ENCODE results near the gene AURKAIP1. TPM values are rescaled to one million over a fixed set of nuclear protein-coding genes. Genes with fewer than 3 reads are reported as not detected.

The AURKAIP1 gene
- total and polyA plus RNA-seq, 2 of the 13 experiments (the other 11 are each of a cell fraction or from before 2014, with no cell fraction given), result 69.5 to 175 TPM

- TF ChIP-seq, protein P1, sequence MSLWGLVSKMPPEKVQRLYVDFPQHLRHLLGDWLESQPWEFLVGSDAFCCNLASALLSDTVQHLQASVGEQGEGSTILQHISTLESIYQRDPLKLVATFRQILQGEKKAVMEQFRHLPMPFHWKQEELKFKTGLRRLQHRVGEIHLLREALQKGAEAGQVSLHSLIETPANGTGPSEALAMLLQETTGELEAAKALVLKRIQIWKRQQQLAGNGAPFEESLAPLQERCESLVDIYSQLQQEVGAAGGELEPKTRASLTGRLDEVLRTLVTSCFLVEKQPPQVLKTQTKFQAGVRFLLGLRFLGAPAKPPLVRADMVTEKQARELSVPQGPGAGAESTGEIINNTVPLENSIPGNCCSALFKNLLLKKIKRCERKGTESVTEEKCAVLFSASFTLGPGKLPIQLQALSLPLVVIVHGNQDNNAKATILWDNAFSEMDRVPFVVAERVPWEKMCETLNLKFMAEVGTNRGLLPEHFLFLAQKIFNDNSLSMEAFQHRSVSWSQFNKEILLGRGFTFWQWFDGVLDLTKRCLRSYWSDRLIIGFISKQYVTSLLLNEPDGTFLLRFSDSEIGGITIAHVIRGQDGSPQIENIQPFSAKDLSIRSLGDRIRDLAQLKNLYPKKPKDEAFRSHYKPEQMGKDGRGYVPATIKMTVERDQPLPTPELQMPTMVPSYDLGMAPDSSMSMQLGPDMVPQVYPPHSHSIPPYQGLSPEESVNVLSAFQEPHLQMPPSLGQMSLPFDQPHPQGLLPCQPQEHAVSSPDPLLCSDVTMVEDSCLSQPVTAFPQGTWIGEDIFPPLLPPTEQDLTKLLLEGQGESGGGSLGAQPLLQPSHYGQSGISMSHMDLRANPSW (CRISPR knock-in tag; IDR thresholded peaks at IDR 0.05; ENCODE audit: borderline replicate concordance), result no peak
- TF ChIP-seq SALL2 (CRISPR knock-in tag; IDR thresholded peaks at IDR 0.05) (no peak), AKAP8 (CRISPR knock-in tag; IDR thresholded peaks at IDR 0.05) (no peak), ATAD3A (CRISPR knock-in tag; IDR thresholded peaks at IDR 0.05) (no peak), ZFP62 (CRISPR knock-in tag; IDR thresholded peaks at IDR 0.05) (no peak), ZNF232 (CRISPR knock-in tag; IDR thresholded peaks at IDR 0.05; ENCODE audit: borderline replicate concordance) (peak; percentile 95), RORA (CRISPR knock-in tag; IDR thresholded peaks at IDR 0.05) (no peak), ZNF547 (CRISPR knock-in tag; IDR thresholded peaks at IDR 0.05) (no peak), KLF6 (CRISPR knock-in tag; IDR thresholded peaks at IDR 0.05) (peak; percentile 73; the same call in 1 of the 2 replicates), TMF1 (CRISPR knock-in tag; IDR thresholded peaks at IDR 0.05; ENCODE audit: low read depth) (no peak), DNMT1 (CRISPR knock-in tag; IDR thresholded peaks at IDR 0.05) (no peak), MAZ (IDR thresholded peaks at IDR 0.05; ENCODE audit: borderline replicate concordance, low read depth, low read length) (no peak), MAZ (CRISPR knock-in tag; IDR thresholded peaks at IDR 0.05; ENCODE audit: low read depth) (peak; percentile 52; the same call in 1 of the 2 replicates), CCAR2 (optimal IDR thresholded peaks at IDR 0.05; ENCODE audit: low read depth, low read length) (no peak)
- TF ChIP-seq, protein P2, sequence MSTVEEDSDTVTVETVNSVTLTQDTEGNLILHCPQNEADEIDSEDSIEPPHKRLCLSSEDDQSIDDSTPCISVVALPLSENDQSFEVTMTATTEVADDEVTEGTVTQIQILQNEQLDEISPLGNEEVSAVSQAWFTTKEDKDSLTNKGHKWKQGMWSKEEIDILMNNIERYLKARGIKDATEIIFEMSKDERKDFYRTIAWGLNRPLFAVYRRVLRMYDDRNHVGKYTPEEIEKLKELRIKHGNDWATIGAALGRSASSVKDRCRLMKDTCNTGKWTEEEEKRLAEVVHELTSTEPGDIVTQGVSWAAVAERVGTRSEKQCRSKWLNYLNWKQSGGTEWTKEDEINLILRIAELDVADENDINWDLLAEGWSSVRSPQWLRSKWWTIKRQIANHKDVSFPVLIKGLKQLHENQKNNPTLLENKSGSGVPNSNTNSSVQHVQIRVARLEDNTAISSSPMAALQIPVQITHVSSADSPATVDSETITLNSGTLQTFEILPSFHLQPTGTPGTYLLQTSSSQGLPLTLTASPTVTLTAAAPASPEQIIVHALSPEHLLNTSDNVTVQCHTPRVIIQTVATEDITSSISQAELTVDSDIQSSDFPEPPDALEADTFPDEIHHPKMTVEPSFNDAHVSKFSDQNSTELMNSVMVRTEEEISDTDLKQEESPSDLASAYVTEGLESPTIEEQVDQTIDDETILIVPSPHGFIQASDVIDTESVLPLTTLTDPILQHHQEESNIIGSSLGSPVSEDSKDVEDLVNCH (CRISPR knock-in tag; IDR thresholded peaks at IDR 0.05), result no peak
- TF ChIP-seq, protein P3, sequence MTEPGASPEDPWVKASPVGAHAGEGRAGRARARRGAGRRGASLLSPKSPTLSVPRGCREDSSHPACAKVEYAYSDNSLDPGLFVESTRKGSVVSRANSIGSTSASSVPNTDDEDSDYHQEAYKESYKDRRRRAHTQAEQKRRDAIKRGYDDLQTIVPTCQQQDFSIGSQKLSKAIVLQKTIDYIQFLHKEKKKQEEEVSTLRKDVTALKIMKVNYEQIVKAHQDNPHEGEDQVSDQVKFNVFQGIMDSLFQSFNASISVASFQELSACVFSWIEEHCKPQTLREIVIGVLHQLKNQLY (CRISPR knock-in tag; IDR thresholded peaks at IDR 0.05), result no peak
- TF ChIP-seq, protein P4, sequence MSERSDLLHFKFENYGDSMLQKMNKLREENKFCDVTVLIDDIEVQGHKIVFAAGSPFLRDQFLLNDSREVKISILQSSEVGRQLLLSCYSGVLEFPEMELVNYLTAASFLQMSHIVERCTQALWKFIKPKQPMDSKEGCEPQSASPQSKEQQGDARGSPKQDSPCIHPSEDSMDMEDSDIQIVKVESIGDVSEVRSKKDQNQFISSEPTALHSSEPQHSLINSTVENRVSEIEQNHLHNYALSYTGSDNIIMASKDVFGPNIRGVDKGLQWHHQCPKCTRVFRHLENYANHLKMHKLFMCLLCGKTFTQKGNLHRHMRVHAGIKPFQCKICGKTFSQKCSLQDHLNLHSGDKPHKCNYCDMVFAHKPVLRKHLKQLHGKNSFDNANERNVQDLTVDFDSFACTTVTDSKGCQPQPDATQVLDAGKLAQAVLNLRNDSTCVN (CRISPR knock-in tag; IDR thresholded peaks at IDR 0.05; ENCODE audit: borderline replicate concordance), result peak; percentile 75
- TF ChIP-seq, protein P5, sequence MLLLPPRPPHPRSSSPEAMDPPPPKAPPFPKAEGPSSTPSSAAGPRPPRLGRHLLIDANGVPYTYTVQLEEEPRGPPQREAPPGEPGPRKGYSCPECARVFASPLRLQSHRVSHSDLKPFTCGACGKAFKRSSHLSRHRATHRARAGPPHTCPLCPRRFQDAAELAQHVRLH (CRISPR knock-in tag; IDR thresholded peaks at IDR 0.05; ENCODE audit: borderline replicate concordance, low read depth), result 0 out of 2 replicates have a peak, but pooled peaks have one; percentile 30
- TF ChIP-seq, protein P6, sequence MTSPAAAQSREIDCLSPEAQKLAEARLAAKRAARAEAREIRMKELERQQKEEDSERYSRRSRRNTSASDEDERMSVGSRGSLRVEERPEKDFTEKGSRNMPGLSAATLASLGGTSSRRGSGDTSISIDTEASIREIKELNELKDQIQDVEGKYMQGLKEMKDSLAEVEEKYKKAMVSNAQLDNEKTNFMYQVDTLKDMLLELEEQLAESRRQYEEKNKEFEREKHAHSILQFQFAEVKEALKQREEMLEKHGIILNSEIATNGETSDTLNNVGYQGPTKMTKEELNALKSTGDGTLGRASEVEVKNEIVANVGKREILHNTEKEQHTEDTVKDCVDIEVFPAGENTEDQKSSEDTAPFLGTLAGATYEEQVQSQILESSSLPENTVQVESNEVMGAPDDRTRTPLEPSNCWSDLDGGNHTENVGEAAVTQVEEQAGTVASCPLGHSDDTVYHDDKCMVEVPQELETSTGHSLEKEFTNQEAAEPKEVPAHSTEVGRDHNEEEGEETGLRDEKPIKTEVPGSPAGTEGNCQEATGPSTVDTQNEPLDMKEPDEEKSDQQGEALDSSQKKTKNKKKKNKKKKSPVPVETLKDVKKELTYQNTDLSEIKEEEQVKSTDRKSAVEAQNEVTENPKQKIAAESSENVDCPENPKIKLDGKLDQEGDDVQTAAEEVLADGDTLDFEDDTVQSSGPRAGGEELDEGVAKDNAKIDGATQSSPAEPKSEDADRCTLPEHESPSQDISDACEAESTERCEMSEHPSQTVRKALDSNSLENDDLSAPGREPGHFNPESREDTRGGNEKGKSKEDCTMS (CRISPR knock-in tag; conservative IDR thresholded peaks at IDR 0.05), result 0 out of 2 replicates have a peak, but pooled peaks have one; percentile 67
Observed at GRCh38 chr1:1334835-1335234, 40.2 kb downstream of the AURKAIP1 start (continued).
